GM21786 (cell line): ENCODE data around the gene HOXD11.

Experiments used
- ATAC-seq: cut with Tn5 transposase; IDR thresholded peaks from one replicate; pipeline ENCODE4 v1.9.1; 2021; ENCODE audit not compliant: unreplicated experiment

HOXD11 gene

DNA sequence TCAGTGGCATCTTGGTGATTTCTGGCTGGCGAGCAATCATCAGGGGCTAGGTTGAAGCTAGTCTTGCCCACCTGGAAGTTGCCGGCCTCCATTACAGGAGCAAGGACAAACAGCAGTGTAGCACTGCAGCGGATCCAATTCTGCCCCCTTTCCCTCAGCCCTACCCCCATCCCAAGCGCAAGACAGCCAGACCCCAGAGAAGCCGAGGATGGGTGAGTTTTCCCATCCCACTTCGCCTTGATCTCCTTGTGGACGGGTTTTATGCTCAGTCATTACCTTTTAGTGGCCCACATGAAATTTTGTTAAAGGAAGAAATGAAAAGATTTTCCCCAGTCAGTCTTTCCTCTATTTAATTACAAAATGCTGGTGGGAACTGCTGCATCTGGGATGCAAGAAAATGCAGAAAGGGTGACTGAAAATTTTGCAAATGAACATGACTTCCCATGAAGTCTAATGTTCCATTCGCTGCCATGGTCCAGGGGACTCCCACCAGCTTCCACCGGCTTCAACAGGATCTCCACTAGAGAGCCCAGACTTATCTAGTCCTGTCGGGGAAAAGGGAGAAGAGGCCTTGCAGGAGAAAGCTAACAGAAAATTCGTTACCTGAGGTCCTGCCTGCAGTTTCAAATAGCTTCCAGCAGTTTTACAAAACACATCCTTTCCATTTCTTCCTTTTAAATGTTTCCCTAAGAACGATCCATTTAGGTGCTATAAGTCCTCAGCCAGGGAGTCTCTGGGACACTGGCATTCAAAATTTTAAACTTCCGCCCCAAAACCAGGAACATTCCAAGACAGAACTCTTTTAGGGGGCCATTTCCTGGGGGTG lies 13.5 kb downstream of the HOXD11 start:
- no peak for ATAC-seq

DNA sequence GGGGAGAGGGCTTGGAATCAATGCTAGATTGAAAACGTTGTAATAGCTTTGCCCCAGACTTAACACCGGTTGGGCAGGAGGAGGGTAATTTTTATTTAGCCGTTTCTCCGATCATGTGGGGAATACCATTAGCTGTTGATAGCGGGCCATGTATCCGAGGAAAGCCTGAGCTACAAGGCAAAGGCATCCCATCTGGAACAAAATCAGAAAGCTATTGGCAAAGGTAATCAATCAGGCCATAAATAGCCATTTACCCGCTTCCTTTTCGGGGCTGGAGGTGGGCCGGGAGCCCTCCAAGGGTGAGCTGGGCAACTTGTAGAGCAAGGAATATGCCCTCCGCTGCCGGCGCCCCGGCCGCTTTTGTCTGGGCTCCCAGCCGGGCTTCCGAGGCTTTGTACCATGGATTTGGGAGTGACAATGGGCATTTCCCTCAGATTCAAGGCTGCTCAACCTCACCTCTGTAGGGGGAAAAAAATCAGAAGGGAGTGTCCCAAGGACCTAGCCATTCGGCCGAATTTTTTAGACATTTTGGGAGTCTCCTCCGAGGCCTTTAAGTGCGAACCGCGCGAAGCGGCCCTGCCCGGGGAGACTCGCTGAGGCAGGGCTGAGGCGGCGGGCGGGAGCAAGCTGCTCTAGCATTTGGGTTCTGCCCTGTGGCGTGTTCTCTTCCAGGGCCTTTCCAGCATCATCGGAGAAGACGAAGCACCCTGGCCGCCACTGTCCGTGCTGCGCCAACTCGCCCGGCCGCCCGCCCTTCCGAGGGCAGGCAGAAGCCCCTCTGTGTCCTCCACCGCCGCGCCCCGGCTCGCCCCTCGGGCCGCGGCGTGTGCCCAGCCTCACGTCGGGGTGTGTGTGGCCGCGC lies 14.3 kb downstream of the HOXD11 start:
- ATAC-seq = no peak

DNA sequence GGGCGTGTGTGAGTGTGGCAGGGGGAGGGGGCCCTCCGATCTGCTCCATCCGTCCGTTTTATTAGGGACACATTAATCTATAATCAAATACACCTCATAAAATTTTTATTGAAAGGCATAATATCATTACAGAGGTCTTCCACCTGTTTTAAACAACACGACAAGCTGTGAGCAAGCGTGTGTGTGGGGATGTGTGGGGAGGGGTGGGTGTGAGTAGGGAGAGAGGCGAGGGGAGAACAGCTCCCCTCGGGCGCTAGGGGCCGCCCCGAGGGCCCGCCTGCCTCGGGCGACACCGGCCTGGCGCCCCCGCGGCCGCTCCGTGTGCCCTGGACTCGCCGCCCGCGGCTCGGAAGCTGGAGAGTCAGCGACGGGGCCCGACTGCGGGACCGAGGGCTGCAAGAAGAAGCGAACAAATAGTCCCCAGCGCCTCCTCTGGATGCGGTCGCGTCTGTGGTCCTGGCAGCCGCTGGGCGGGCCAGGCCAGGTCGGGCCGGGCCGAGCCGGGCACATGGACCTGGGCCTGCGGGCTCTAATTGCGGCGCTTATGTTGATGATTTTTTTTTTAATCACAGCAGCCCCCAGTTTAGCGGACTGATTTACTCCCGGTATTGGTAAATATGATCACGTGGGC lies 15.1 kb downstream of the HOXD11 start:
- ATAC-seq = no peak

DNA sequence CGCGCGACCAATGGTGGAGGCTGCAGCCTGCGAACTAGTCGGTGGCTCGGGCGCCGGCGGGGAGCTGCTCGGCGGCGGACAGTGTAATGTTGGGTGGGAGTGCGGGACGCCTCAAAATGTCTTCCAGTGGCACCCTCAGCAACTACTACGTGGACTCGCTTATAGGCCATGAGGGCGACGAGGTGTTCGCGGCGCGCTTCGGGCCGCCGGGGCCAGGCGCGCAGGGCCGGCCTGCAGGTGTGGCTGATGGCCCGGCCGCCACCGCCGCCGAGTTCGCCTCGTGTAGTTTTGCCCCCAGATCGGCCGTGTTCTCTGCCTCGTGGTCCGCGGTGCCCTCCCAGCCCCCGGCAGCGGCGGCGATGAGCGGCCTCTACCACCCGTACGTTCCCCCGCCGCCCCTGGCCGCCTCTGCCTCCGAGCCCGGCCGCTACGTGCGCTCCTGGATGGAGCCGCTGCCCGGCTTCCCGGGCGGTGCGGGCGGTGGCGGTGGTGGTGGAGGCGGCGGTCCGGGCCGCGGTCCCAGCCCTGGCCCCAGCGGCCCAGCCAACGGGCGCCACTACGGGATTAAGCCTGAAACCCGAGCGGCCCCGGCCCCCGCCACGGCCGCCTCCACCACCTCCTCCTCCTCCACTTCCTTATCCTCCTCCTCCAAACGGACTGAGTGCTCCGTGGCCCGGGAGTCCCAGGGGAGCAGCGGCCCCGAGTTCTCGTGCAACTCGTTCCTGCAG lies 15.8 kb downstream of the HOXD11 start, which contains the start of gene HOXD9:
HOXD9 (plus strand) TSS at position 37 of the 728 bp plus-strand sequence; CDS start at position 87, 50 bp downstream.
- no peak for ATAC-seq

DNA sequence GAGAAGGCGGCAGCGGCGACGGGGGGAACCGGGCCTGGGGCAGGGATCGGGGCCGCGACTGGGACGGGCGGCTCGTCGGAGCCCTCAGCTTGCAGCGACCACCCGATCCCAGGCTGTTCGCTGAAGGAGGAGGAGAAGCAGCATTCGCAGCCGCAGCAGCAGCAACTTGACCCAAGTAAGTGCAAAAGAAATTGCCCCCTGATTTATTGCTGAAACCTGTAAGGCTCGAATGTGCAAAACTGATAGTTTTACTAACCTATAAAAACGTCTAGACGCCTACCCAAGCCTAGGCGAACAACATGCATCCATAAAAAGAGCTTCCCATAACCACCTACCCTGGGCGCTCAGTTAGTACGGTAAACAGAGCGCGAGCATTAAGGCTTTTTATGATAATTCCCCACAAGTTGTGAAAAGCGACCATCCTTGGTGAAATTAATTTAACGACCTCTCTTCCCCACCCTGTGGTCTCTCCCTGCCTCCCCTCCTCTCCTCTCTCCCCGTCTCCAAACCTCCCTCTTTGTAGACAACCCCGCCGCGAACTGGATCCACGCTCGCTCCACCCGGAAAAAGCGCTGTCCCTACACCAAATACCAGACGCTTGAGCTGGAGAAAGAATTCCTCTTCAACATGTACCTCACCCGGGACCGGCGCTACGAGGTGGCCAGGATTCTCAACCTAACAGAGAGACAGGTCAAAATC lies 16.5 kb downstream of the HOXD11 start:
- ATAC-seq = no peak

DNA sequence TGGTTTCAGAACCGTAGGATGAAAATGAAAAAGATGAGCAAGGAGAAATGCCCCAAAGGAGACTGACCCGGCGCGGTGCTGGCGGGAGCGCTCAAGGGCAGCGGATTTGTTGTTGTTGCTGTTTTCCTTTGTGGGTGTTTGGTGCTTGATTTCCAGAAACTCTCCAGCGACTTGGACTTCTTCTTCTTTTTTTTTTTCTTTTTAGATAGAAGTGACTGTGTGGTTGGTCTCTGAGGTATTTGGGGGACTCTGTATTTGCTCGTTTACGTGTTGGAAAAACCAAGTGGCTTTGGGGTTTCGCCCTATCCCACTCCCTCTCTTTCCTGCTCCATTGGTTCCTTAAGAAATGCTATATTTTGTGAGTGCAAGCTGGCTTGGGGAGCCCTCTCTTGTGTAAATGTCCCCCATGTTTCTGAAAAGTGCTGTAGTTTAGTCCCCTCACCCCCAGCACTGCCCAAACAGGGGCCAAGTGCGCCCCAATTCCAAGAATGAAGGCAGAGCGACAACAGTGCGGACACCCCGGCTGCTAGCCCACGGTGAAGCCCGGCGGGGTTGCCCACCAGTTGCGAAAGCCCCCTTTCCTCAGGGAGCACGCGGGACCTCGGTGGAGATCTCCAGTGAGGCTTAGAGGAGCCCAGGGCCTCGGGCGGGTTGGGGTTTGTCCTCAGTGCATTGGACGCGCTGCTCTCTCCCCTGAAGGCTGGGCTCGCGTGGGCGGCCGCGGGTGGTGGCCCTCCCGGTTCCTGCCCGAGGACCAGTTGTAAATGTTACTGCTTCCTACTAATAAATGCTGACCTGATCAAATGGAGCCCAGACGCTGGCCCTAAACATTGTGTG lies 17.2 kb downstream of the HOXD11 start:
- no peak for ATAC-seq

DNA sequence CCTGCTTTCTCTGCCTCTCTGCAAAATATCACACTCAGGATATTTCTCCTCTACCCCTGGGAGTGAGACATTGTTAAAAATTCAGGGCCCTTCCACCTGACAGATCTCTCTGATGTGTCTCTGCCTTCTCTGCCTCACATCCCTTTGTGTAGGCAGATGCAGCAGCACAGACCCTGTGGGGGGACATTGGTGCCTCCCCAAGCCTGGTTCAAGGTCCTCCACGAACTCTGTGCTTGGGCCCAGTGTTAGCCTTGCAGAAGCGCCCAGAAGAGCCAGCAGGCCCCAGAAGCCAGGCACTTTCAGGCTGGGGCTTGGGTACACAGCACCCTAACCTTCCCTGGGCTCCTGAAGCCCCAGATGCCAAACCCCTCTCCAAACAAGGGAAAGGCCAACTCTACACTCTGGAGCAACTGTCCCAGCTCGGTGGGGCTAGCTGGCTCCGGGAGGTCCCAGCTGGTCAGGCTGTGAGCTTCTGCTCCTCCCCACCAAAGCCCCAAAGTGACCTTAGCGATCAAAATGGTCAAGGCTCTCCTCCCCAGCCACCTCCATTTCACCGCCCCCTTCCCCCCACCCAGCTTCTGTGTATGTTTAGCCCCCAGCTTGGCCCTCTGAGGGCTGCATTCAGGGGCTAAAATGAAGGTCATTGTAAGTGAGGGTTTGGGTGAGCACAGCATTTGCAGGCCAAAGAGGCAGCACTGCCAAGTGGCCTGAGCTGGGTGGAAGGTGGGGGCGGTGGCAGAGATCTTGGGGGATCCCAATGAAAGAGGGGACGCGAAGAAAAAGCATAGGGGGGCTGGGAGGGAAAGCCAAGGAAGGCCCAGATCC lies 18.1 kb downstream of the HOXD11 start:
- ATAC-seq = no peak

DNA sequence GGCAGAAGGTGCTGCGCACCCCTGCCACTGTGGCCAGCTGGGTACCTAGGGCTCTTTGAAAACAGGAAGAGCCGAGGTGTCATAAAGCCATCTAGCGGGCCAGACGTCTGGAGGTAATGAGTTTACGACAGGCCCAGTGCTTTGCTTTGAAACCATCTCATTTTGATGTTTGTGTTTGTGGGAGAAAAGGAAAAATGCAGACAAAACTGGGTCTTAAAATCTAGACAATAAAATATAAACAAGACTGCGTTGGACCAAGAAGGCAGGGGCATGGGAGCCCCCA lies 18.6 kb downstream of the HOXD11 start:
- no peak for ATAC-seq

DNA sequence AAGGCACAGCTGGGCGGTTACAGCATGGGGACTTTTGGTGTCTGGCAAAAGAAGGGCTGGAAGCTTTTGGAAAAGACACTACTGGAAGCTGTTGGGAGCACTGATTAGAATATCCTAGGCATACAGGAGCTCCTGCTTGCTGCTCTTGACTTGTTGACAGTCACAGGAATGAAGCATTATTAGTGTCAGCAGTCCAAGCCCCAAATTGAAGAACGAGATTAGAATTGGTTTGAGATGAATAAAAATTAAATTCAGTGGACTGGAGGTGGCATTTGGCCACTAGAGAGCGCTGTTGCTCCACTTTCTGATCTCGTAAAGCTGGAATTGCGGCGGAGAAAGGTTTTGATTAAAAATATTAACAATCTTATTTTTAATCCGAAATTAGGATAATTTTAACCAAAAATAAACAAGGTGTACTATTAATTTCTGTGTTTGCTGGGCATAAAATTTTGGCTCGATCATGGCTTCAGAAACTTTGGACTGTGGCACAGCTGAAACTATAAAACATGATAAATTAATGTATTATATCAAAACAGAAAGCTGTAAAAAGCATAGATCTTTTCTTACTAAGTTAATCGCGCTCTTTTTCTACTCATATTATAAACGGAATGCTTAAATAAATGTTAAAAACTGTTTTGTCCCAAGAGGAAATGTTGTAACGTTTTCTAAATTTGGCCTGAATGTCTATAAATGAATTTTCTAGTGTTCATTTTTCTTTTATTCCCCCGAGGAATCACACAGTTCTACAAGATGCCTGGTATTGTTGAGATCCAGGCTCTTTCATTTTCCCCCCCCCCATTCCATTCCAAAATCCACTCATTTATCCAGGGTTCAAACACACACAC lies 20.1 kb downstream of the HOXD11 start:
- ATAC-seq = no peak

DNA sequence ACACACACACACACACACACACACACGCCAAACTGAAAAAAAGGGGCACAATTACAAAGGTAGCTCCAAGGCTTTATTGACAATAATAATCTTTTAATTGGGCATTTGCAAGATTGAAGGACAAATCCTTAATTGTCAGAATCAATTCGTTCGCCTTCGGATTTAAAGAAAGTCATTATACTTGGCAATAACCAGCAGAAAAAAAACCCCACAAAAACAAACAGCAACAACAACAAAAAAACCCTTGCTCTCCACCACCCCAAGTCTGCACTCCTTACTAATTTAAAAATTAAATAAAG lies 20.6 kb downstream of the HOXD11 start:
- no peak for ATAC-seq

DNA sequence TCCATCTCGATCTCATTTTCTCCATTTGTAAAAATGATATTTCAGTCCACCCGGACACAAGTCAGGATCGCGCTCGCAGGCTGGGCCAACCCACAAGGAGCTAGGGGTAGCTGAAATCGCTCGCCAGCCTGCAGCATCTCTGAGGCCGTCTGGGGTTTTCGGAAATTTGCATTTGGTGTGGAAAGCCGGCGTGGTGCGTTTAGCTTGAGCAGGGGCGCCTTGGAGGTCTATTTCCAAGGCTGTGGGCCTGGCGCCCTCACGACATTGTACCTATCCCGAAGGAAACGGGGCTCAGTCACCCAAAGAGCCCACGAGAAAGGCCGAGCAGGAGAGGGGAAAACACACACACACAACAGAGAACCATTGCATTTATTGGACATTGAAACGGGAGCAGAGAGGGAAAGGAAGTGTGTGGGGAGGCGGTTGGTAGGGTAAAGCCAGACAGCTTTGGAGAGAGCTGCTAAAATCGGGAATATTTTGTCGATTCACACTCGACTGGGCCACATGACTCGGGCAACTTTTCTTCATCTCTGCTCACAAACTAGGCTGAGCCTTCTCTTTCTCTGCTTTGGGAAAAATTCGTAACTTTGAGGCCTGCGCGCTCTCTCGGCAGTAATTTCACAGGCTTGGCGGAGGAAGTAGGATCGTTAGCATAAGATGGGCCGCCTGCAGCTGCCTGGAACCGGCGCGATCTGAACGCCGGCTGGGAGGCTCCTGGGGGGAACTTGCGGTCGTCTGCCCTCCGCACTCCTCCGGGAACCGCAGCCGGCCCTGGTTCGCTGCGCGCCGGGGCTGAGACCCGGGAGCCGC lies 21.3 kb downstream of the HOXD11 start:
- no peak for ATAC-seq

DNA sequence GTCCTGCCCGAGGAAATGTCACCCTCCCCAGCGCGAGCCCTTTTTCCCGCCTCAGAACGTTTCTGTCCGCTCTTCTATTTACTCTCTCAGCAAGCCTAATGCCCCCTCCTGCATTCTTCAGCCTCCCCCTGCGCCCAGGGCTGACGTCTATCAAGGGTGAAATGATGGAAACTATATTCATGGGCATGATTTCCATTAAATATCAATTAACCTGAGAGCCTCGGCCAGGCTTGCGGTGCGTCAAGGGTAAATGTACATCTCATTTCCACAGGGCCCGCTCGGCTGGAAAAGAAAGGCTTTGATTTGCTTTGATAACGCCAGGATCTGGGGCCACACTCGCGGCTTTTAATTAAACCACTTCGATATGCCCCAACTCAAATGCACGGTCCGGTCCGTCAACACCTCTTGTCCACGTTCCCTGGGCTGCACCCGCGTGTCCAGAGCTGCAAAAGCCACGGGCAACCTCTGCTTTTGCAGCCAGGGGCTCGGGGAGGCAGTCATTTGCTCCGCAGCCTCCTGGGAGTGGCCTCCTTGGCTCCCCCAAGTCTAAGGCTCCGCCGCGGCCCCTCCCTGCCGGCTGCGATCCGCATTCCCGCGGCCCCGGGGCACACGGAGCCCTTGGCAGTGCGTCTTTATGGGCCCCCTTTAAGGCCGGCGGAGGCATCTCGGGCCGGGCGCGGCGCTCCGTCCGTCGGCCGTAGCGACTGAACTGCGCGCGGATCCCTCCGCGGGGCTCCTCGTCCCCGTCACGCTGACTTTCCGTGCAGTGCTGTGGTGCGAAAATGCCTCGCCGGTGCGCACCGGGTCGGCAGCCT lies 22.1 kb downstream of the HOXD11 start, which contains the start of gene HOXD8:
HOXD8 (plus strand) TSS at position 724 of the 815 bp plus-strand sequence. CDS start 662 bp downstream, outside the sequence.
- no peak for ATAC-seq

DNA sequence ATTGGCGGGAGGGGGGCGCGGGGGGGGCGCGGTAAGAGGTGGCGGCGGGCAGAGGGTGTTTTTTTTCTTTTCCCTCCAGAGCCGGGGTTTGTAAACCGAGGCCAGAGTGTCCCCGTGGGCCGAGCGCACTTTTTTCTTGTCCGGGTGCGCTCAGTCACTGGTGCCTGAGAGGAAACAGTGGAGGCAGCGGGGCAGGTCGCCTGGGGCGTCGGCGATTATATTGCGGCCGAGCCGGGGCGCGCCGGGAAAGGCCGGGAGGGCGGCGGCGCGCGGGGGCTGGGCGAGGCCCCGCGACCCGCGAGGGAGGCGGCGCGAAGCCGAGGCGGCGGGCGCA lies 22.7 kb downstream of the HOXD11 start:
- no peak for ATAC-seq

DNA sequence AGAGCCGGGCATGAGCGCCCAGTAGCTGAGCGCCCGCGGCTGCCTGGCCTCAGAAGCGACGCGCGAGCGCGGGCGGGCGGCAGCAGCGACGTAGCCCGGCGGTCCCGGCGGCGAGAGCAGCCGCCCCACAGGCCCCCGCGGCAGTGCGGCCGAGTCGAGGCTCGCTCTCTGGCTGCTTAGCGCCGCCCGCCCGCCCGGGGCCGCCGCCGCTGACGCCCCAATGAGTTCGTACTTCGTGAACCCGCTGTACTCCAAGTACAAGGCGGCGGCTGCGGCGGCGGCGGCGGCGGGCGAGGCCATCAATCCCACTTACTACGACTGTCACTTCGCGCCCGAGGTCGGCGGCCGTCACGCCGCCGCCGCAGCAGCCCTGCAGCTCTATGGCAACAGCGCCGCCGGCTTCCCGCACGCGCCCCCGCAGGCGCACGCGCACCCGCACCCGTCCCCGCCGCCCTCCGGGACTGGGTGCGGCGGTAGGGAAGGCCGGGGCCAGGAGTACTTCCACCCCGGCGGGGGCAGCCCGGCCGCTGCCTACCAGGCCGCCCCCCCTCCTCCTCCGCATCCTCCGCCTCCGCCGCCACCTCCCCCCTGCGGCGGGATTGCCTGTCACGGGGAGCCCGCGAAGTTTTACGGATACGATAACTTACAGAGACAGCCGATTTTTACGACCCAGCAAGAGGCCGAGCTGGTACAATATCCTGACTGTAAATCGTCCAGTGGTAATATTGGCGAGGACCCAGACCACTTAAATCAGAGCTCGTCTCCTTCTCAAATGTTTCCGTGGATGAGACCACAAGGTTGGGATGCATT lies 23.3 kb downstream of the HOXD11 start:
- no peak for ATAC-seq
